Liver (tissue), 3 donors: ENCODE data around the gene ACVR1.

Experiments used
- HNF4A ChIP-seq, 2 donors: conservative IDR thresholded peaks; 2 replicates each; pipeline ENCODE4 v1.6.1; 2016; ENCODE audit warnings: antibody characterized with exemption in 2 of 2, mild to moderate bottlenecking in 2 of 2
- RAD21 ChIP-seq, 2 donors: IDR thresholded peaks; 2 replicates each; pipeline ENCODE4 v1.6.1; 2016; ENCODE audit warnings: antibody characterized with exemption in 2 of 2, mild to moderate bottlenecking in 2 of 2
- SP1 ChIP-seq: IDR thresholded peaks from 2 replicates; pipeline ENCODE4 v1.6.1; 2018; ENCODE audit warnings: antibody characterized with exemption, mild to moderate bottlenecking
- TAF1 ChIP-seq: conservative IDR thresholded peaks from 2 replicates; pipeline ENCODE4 v1.6.1; 2016; ENCODE audit warnings: antibody characterized with exemption, mild to moderate bottlenecking
- YY1 ChIP-seq: IDR thresholded peaks from 2 replicates; pipeline ENCODE4 v1.6.1; 2016; ENCODE audit warnings: antibody characterized with exemption, mild to moderate bottlenecking
- TF ChIP-seq, protein P1 (sequence below): fragments of 150-350 bp; IDR thresholded peaks from 2 replicates; pipeline ENCODE4 v1.5.1; 2017; ENCODE audit warnings: improper control_type of control experiment, low read depth, low read length; ENCODE audit not compliant: missing input control
- TF ChIP-seq, protein P2 (sequence below): IDR thresholded peaks from 2 replicates; pipeline ENCODE4 v1.6.1; 2016; ENCODE audit warnings: antibody characterized with exemption
- donor health status: healthy.
- donor health status: healthy.

DNA sequence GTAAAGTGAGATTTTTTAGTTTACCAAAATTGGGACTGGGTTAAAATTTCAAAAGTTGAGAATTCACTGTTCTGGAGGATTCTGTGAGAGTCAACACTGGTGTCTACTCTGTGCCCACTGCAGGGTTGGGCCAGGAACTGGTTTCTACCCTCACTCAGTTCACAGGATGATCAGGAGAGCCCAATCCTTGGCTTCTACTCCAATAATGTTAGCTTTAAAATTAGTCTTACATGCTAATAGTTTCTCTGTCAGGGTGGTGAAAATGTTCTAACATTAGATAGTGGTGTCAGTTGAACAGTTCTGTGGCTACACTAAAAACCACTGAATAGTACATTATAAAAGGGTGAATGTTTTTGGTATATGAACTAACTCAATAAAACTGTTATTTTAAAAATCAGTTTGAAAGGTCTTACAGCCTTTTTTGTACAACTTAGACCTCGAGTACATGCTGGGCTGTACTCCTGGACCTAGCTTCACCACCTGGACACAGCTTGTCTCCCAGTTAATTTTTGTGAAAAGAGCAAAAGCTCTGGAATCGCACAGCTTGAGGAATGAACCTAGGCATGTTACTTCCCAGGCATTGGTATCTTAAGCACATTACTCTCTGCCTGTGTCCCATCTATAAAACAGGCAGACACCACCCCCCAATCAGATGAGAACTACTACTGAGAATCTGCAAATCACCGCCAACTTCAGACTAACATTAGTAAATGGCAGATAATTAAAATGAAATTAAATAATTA is 44.4 kb downstream of the ACVR1 start:
- TF ChIP-seq, protein P1, sequence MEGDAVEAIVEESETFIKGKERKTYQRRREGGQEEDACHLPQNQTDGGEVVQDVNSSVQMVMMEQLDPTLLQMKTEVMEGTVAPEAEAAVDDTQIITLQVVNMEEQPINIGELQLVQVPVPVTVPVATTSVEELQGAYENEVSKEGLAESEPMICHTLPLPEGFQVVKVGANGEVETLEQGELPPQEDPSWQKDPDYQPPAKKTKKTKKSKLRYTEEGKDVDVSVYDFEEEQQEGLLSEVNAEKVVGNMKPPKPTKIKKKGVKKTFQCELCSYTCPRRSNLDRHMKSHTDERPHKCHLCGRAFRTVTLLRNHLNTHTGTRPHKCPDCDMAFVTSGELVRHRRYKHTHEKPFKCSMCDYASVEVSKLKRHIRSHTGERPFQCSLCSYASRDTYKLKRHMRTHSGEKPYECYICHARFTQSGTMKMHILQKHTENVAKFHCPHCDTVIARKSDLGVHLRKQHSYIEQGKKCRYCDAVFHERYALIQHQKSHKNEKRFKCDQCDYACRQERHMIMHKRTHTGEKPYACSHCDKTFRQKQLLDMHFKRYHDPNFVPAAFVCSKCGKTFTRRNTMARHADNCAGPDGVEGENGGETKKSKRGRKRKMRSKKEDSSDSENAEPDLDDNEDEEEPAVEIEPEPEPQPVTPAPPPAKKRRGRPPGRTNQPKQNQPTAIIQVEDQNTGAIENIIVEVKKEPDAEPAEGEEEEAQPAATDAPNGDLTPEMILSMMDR, result no peak
- TF ChIP-seq, protein P2, sequence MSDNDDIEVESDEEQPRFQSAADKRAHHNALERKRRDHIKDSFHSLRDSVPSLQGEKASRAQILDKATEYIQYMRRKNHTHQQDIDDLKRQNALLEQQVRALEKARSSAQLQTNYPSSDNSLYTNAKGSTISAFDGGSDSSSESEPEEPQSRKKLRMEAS, result no peak
- TF ChIP-seq SP1 (no peak), YY1 (no peak), TAF1 (no peak), RAD21 (IDR thresholded peaks at IDR 0.05) (no peak), HNF4A (conservative IDR thresholded peaks at IDR 0.05) (no peak)
